Esophagus squamous epithelium (tissue), 4 donors: ENCODE results near the gene ATP8A2.

ENCODE experiments used
- POLR2A ChIP-seq, 4 donors: fragments of 450-650 bp; IDR thresholded peaks; one replicate each; pipeline ENCODE4 v1.6.1; 2017; ENCODE audit warnings: antibody characterized with exemption in 4 of 4, mild to moderate bottlenecking in 4 of 4, moderate library complexity in 3 of 4
- TF ChIP-seq, protein P1 (sequence below), 6 experiments: fragments of 450-650 bp in 4 of 6; fragments of 200-600 bp in 2 of 6; sonication (generic) in 2 of 6; IDR thresholded peaks; one replicate each; pipeline ENCODE4 v1.5.1; 2016 to 2019; ENCODE audit warnings: antibody characterized with exemption in 6 of 6, mild to moderate bottlenecking in 4 of 6, moderate library complexity in 4 of 6

DNA sequence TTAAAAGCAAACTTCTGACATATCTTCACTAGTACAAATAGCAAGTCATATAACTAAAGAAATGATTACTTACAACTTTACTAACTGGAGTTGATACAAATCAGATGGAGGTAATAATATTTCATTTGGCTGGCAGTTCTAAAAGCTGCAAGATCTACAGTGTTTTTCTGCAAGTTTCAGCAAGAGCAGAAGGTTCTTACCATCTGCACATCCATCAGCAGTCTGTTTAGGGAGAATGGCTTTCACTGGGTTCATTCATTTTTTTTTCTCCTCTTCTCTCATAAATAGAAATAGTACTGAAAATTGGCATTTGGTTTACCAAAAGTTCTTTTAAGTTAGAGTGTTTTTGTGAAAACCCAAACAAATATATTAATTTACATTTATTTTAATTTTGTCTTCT, 683.1 kb downstream of the ATP8A2 start:
- TF ChIP-seq, protein P1, sequence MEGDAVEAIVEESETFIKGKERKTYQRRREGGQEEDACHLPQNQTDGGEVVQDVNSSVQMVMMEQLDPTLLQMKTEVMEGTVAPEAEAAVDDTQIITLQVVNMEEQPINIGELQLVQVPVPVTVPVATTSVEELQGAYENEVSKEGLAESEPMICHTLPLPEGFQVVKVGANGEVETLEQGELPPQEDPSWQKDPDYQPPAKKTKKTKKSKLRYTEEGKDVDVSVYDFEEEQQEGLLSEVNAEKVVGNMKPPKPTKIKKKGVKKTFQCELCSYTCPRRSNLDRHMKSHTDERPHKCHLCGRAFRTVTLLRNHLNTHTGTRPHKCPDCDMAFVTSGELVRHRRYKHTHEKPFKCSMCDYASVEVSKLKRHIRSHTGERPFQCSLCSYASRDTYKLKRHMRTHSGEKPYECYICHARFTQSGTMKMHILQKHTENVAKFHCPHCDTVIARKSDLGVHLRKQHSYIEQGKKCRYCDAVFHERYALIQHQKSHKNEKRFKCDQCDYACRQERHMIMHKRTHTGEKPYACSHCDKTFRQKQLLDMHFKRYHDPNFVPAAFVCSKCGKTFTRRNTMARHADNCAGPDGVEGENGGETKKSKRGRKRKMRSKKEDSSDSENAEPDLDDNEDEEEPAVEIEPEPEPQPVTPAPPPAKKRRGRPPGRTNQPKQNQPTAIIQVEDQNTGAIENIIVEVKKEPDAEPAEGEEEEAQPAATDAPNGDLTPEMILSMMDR (IDR thresholded peaks at IDR 0.05) = no peak
- no peak for TF ChIP-seq POLR2A (IDR thresholded peaks at IDR 0.05)
